GM04504 (cell line): ENCODE measurements around the gene NEU4.

Source experiments
- DNase-seq: peaks from one replicate; pipeline ENCODE4 v3.0.0-alpha.2; 2012; ENCODE audit warnings: low read depth

Gene NEU4

DNA sequence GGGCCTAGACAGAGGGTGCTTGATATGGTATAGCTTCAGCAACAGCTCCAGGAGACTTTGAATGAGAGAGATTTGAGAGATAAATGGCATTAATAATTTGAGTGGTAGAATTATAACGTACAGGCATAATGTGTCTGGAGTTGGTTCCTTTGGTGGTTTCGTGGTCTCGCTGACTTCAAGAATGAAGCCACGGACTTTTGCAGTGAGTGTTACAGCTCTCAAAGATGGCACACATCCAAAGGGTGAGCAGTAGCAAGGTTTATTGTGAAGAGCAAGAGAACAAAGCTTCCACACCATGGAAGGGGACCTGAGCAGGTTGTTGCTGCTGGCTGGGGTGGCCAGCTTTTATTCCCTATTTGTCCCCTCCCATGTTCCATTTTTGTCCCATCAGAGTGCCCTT is 26.6 kb downstream of the NEU4 start:
- no peak for DNase-seq

DNA sequence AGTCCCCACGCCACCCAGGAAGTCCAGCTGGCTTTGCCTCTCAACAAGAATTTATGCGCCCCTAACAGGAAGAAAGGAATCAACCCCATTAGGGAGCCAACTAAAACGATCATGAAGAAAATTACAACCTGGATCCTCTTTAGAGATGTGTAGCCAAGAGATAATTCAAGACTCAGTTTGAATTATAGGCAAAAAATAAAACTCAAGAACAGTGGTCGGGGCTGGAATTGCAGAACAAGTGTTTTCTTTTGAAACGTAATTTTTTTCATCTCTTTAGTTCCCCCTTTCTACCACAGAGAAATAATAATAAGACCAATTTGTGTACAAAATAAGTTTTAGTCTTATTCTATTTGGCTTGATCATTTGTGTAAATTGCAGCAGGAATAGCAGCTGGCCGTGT is 27.3 kb downstream of the NEU4 start:
- no peak for DNase-seq

DNA sequence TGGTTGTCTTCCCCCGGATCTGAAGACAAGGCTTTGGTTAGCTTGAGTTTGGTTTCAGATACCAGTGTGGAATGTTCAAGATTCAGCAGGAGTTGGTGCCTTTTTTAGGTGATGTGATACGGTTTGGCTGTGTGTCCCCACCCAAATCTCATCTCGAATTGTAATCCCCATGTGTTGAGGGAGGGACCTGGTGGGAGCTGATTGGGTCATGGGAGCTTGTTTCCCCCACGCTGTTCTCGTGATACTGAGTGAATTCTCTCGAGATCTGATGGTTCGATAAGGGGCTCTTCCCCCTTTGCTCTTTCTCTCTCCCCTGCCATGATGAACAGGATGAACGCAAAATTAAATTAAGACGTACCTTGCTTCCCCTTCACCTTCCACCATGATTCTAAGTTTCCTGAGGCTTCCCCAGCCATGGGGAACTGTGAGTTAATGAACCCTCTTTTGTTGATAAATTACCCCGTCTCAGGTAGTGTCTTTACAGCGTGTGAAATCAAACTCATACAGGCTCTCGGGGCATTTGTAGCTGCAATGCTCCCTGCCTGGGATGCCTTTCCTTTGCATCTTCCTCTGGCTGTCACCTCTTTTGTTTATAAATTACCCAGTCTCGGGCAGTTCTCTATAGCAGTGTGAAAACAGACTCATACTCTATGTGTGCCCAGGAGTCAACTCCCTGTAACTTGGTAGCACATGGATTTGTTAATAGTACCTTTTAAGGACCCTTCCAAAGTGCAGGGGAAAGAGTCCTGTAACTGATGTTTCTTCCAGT is 28.4 kb downstream of the NEU4 start:
- DNase-seq: no peak

DNA sequence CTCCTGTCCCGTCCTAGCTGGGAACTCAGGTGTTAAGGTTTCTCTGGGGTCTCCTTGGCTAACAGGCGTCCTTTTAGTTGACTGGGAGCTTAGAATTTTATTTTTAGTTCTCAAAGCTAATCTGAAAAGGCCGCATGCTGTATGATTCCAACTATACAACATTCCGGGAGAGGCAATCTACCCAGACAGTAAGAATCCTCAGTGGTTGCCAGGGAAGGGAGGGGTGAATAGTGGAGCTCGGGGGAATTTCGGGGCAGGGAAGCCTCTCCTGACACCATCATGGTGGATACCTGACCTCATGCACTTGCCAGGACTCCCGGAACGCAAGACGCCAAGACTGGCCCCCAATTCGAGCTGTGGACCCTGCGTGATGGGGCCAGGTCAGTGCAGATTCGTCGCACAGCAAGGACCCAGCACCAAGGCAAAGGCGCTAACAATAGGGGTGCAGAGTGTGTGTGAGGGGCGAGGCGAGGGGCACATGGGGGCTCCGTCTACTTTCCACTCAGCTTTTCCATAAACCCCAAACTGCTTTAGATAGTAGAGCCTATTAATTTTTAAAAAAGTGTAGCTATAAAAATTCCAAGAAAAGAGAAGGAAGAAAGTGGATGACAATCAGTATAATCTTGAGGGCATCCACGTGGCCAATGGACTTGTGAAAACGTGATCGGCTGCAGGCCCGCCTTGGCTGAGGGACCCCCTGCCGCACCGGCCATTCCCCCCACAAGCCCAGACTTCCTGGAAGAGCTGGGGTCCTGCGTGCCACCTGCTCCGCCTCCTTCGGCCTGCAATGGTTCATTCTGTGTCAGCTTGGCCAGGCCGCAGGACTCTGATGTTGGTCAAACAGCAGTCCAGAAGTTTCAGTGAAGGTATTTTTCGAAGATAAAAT is 32.4 kb downstream of the NEU4 start:
- DNase-seq: no peak

DNA sequence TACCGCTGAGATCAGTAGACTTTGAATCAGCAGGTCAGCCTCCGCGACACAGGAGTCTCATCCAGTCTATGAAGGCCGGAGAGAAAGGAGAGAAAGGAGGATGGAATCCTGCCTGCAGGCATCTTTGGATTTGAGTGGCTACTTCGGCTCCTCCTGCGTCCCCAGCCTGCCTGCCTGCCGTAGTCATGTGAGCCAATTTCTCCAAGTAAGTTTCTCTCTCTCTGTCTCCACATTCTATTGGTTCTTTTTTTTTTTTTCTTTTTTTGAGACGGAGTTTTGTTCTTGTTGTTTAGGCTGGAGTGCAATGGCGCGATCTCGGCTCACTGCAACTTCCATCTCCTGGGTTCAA is 33.0 kb downstream of the NEU4 start:
- no peak for DNase-seq

DNA sequence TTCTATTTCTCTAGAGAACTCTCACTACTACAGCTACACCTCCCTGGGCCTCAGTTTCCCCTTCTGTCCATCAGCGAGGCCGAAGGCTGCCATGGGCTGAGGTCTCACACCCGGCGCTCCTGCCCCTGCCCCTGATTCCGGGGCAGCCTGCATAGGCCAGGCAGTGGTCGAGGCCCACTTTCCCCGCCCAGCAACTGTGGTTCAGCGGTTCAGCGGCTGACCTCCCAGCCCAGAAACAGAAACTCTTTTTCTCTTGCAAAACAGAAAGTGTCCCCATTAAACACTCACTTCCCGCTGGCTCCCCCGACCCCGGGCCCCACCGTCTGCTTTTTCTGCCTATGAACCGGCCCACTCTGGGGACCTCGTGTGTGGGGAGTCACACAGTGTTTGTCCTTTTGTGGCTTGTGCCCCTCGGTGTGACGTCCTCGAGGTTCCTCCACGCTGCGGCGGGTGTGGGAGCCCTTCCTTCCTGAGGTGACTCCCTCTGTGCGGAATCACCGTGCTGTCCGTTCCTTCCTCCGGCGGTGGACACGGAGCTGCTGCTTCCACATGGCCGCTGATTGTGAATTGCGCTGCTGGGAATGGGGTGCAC is 33.7 kb downstream of the NEU4 start:
- DNase-seq: no peak

DNA sequence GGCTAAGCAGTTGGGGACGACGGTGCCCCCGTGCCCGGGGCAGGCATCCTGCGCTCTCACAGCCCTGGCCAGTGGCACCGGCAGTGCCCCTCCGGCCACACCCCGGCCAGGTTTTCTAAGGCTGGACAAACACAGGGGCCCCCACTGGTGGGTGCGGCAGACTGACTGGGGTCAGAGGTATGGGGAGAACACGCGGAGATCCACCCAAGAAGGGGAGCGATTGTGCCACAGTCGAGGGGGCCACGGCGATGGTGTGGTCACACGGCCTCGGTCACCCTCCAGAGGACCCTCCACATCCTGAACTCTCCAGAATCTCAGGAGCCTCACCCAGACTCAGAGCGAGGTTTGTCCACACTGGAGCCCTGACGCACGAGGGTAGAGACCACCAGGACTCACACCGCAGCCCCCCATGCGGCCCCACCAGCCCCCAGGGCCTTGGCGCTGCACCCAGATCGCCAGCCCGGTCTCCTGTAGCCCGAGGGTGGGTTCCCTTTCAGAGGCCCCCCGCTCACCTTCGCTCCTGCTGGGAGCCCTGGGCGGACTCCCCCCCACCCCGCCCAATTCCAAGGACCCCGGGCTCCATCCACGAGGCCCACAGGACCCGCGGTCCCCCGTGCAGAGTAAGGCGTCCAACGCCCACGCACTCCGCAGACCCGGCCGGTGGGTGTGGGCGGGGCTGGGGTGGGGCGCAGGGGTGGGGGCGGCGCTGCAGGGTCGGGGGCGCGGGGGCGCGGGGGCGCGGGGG is 34.5 kb downstream of the NEU4 start:
- no peak for DNase-seq

DNA sequence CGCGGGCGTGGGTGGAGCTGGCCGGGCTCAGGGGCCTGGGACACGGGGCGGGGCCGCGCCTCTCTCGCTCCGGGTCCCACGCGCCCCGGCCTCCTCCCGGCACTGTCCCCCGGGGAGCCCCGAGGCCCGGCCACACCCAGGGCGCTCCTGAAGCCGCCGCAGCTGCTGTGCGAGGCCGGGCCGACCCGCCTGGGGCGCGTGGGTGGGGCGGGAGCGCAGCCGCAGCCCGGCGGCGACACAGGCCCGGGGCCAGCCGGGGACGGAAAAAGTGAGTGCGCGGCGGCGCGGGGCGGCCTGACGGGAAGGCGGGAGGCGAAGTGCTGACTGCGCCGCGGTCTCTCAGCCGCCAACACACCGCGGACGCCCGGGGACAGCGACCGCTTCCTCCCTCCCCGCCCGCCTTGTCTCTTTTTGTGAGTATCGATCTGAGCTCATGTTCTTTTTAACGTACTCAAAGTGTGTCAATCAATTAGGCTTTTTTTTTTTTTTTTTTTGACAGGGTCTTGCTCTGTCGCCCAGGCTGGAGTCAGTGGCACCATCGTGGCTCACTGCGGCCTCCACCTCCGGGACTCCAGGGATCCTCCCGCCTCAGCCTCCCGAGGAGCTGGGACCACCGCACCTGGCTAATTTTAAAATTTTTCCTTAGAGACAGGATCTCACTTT is 35.2 kb downstream of the NEU4 start:
- no peak for DNase-seq

DNA sequence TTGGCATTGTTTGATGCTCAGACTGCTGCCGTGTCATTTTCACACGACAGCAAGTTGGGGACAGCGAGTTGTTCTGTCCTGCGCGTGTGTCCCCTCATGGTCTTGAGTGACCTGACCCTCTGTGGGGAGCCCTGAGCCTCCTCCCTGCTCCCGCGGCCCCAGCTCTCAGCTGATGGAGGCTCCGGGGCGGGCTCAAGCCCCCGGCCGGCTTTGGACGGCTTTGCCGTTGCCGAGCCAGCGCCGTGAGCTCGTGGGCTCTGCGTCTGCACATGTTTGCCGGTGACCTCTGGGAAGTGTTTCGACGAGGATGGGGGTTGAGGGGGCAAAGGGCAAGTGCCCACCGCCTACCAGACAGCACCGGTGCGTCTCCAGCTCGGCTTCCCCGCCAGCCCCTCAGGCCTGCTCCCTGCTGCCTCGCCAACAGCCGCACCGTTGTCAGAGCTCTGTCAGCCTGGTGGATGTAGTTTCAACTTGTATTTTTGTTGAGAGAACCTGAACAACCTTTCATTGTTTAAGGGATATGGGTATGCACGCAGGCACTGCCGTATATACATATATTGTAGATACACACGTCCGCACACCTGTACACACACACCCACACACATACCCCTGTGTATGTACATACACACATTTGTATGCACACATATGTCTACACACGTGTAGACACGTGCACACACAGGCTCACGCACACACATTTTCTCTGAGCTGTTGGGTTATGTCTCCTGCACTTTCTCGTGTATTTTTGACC is 36.0 kb downstream of the NEU4 start:
- no peak for DNase-seq

DNA sequence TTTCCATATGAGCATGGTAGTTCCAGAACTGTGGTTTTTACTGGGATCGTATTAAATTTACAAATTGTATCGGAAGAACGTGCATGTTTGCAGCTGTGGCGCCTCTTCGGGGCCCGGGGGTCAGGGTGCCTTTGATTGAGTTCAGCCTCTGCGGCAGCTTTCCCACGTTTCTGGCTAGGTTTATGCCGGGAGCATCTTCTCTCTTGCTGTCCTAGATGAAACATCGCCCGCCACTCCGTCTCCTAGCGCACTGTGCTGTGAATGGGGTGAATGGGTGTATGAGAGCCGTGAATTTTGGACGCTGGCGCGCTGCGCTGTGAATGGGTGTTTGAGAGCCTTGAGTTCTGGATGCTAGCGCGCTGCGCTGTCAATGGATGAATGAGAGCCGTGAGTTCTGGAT is 37.4 kb downstream of the NEU4 start:
- DNase-seq: no peak

DNA sequence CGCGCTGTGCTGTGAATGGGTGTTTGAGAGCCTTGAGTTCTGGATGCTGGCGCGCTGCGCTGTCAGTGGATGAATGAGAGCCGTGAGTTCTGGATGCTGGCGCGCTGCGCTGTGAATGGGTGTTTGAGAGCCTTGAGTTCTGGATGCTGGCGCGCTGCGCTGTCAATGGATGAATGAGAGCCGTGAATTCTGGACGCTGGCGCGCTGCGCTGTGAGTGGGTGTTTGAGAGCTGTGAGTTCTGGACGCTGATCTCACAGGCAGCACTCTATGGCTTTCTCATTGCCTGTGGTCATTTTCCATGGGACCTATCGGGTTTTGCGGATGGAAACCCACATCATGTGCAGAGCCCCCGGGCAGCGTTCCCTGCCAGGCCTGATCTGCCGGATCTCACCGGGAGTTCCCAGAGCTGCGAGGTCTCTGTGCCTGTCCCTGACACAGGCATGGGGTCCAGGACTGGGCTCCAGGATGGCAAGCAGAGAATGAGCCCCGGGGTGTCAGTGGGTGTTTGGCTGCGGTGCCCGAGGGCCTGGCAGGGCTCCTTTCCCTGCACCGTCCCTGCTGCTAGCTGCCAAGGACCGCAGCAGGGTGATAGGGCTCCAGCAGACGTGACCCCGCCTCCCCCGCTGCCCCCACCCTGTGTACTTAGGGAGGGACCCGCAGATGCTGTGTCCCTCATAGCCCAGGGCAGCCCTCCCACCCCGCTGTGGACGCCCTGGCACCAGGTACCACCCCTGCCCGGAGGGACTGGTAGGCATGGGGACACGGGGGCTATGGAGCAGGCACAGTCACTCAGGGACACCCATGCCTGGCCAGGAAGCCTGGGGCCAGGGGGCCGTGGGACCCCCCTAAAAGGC is 40.0 kb downstream of the NEU4 start:
- DNase-seq: no peak

DNA sequence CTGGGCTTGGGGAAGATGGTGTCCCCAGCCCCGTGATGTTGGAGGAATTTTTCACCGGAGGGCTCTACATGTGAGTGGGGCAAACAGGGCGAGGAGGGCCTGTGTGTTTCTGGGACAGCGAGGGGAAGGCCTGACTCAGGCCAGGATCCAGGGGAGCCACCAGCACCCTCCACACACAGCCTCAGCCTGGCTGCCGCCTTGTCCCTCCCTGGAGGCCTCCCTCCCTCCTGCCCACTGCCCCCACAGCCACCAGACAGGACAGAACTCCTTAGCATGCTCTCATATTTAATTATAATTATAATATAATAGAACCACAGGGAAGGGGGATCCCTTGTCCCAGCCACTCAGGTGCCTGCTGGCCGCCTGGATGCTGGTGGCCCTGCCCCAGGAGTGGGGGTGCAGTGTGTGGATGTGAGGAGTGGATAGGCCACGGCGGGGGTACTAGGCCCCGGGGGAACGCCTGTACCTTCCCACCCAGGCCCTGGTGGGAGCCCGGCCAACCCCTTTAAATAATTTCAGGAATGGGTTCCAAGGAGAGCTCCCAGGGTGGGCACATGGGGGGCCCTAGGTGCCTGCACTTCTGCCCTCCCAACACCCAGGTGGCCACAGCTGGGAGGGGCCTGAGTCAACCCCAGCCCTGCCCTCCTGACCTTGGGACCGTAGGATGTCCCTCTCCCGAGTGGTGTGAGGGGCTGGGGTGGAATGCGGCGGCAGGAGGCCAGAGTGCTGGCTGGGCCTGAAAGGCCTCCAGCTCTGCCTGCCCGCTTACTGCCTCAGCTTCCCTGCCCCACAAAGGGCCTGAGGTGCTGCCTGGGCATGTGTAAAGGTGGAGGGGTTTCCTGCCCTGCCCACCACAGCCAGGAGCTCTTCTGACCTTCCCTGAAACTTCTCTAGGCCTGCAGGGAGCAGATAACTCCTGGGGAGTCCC is 40.9 kb downstream of the NEU4 start:
- no peak for DNase-seq

DNA sequence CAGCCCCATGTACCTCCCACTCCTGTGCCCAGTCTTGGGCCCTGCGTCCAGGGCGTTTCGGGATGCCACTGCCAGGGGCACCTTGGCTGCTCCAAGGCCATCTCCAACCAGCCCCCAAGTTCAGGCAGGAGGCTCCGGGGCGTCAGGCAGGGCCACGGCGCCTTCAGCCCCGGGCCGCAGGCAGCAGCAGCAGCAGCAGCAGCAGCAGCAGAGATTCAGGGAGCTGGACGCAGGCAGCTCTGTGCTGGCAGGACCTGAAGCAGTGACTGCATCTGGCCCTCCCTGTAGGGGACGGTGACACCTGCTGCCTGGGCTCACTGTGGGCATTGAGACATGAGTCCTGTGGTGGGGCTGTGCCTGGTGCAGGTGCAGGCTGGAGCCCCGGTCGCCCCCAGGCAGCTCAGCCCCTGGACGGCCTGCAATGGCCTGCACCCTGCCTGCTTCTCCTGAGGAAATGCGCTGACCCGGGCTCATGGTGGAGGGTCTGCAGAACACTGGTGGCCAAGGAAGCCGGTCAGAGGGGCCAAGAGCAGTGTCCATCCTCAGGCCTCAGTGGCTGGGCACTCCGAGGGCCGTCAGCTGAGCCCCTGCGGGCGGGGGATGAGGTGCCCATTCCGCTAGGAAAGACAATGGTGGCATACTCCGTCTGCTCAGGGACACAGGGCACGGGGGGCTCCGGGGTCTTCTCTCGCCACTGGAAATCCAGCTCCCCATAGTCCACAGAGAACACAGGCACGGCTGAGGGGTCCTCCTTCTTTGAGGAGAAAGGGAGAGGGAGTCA is 41.7 kb downstream of the NEU4 start:
- DNase-seq: no peak

DNA sequence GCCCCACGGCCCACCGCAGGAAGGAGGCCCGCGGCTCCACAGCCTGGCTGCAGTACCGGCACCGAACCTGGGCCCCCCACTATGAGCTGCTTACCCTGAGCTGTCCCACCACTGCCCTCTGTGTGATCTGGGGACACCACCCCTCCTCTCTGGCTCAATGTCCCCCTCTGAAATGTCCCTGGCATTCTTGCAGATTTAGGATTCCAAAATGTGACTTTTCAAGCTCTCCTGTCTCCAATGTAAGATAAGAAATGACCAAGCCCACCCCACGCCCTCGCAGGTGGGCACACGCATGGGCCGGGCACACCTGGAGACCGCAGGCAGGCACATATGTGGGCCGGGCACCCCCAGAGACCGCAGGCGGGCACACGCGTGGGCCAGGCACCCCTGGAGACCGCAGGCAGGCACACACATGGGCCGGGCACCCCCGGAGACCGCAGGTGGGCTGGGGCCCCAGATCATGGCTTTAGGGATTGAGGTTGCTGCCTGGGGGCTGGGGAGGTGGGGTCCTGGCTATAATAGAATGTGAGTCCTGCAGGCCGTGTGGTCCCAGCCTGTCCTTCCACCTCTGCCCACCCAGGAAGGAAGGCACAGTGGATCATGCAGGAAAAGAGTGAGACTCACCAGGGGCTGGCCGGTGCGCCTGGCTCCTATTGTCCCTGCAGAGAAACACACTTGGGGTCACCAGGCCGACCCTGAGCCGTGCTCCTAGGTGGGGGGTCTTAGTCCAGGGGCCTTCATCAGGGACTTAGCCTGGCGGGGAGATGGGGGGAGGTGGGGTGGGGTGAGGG is 42.5 kb downstream of the NEU4 start:
- no peak for DNase-seq

DNA sequence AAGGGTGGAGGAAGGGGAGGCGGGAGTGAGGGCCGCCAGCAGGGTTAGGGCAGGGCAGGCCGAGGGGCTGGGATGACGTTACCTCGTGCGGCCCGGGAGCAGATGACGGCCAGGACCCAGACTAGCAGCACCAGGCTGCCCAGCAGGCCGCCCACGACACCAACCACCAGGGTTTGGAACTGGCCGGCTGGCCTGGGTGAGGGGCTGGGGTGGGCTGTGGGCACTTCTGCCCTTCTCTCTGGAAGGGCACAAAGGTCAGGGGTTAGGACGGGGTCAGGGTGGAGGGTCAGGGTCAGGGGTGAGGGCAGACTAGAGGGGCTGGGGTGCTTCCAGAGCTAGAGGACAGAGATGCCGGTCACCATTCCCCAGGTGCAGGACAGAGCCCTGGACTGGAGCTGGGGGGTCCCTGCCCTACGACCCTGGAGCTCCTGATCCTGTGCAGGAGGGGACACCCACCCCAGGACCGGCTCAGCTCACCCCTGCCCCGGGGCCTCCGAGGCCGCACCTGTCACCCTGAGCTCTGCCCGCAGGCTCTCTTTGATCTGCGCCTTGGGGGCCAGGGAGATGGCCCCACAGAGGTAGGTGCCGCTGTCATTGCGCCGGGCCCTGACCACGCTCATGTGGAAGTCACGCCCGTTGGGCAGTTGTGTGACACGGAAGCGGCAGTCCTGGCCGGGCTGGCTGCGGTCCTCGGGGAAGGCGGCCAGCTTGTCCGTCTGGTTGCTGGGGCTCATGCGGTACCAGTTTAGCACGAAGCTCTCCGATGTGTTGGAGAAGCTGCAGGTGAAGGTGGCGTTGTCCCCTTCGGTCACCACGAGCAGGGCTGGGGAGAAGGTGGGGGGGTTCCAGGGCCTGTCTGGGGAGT is 43.4 kb downstream of the NEU4 start:
- no peak for DNase-seq

DNA sequence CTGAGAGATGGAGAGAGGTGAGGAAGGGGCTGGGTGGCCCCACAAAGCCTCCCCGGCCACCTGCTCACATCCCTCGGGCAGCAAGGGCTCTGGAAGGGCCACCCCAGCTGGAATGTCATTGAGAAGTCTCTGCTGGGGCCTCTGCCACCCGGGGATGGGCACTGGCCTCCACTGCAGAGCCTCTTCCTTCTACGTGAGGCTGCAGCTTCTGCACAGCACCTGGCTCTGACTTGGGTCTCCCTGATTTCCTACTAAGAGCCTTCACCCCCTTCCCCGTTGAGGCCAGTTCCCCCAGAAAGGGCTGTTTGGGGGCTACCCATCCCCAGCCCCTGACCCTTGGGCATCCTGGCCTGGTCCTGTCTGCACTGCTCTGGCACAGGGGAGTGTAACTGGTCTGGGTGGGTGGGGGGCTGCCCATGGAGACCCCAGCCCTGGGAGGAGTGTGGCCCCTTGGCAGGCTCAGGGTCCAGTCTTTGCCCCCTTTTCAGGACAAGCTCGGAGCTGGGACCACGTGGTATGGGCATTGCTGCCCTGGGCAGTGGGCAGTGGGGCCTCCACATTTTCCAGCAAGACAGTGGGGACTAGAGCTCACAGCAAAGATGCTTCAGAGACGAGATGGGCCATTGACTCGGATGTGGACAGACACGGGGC is 44.1 kb downstream of the NEU4 start:
- no peak for DNase-seq
